ENCODE results near the gene PXMP4.

- TF ChIP-seq CTCF (conservative IDR thresholded peaks at IDR 0.05 in 1 of 2, IDR thresholded peaks at IDR 0.05 in 1 of 2; ENCODE audit: extremely low read depth in 1 of 2, insufficient read depth in 1 of 2, low read depth in 1 of 2, low read length in 2 of 2) (no peak), EZH2 (IDR thresholded peaks at IDR 0.05; ENCODE audit: borderline replicate concordance, low read length) (no peak)
Measured at GRCh38 chr20:33670715-33671499, 49.2 kb downstream of the PXMP4 start.
